ENCODE results near the gene GTPBP6.

DNA sequence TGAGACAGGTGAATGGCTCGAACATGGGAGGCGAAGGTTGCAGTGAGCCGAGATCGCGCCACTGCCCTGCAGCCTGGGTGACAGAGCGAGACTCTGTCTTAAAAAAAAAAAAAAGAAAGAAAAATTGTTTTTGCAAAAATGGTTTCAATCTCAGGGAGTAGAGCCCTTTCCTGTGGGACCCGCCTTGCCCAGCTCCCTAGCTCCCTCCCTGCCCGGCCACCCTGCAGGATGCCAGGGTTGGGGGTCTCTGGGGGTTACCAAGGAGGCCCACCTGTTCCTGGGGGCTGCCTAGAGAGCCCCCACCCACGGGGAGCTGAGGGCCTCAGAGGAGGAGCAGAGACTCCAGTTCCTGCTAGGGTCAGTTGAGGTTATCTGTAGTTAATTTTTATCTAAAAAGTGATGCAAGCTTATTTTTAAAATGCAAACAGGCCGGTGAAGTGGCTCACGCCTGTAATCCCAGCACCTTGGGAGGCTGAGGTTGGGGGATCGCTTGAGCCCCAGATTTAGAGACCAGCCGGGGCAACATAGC, 56.2 kb downstream of the GTPBP6 start:
- TF ChIP-seq GATA2 (IDR thresholded peaks at IDR 0.05; ENCODE audit: low read depth, low read length), result no peak
- no peak for TF ChIP-seq GATA3 (IDR thresholded peaks at IDR 0.05; ENCODE audit: low read depth, low read length)

All from SH-SY5Y (cell line).